H1 (cell line): ENCODE results near the gene MAGI2. TPM values are rescaled to one million over a fixed set of nuclear protein-coding genes. Genes with fewer than 3 reads are reported as not detected.

ENCODE experiments used
- CTCF ChIA-PET: fragments of 300-600 bp; sonication (Branson Sonifier 250); formaldehyde crosslinking; loops from one replicate; lab custom pipeline; 2021; ENCODE audit not compliant: partially characterized antibody; lab: Charles Lee
- POLR2A ChIA-PET: fragments of 300-600 bp; sonication (Branson Sonifier 250); formaldehyde crosslinking; loops from one replicate; lab custom pipeline; 2021; ENCODE audit warnings: inconsistent platforms; ENCODE audit not compliant: partially characterized antibody; lab: Charles Lee
- DNase-seq, 2 experiments: peaks; one replicate each; pipeline versions ENCODE4 v3.0.0 to v3.0.0-alpha.2; 2010 to 2022; ENCODE audit warnings: low spot score in 2 of 2, low read depth in 1 of 2, mixed read lengths in 1 of 2
- FAIRE-seq: peaks from 2 replicates; lab custom pipeline; 2011; peaks lifted over from hg19 to GRCh38; lab: Jason Lieb, UNC
- H2AFZ ChIP-seq: 2 replicates; pipeline ENCODE4 v1.8.1; 2012; ENCODE audit warnings: low read length, inconsistent platforms
- H2AK5ac ChIP-seq: 2 replicates; pipeline ENCODE4 v1.6.1; 2013; ENCODE audit warnings: low read depth, low read length
- H2BK120ac ChIP-seq: replicated peaks from 2 replicates; pipeline ENCODE3; 2013; ENCODE audit warnings: low read depth, low read length, inconsistent platforms
- H2BK12ac ChIP-seq: 2 replicates; pipeline ENCODE4 v1.6.1; 2013; ENCODE audit warnings: low read depth, low read length
- H2BK15ac ChIP-seq: 2 replicates; pipeline ENCODE4 v1.6.1; 2013; ENCODE audit warnings: low read length
- H2BK20ac ChIP-seq: 2 replicates; pipeline ENCODE4 v1.6.1; 2013; ENCODE audit warnings: low read length
- H2BK5ac ChIP-seq: 2 replicates; pipeline ENCODE4 v1.6.1; 2013; ENCODE audit warnings: low read depth, low read length
- H3K14ac ChIP-seq: 2 replicates; pipeline ENCODE4 v1.6.1; 2013; ENCODE audit warnings: inconsistent platforms; ENCODE audit not compliant: insufficient read length
- H3K18ac ChIP-seq: 2 replicates; pipeline ENCODE4 v1.6.1; 2013; ENCODE audit warnings: low read length; ENCODE audit errors: extremely low read depth
- H3K23ac ChIP-seq: 2 replicates; pipeline ENCODE4 v1.6.1; 2013; ENCODE audit warnings: inconsistent platforms; ENCODE audit not compliant: insufficient read length
- H3K23me2 ChIP-seq: 2 replicates; pipeline ENCODE4 v1.6.1; 2013; ENCODE audit warnings: low read depth, low read length
- H3K27ac ChIP-seq: 2 replicates; pipeline ENCODE4 v1.6.1; 2011; ENCODE audit warnings: low read depth, low read length, inconsistent platforms
- H3K27me3 ChIP-seq, 4 experiments: replicated peaks in 1 of 4; 1 replicate in 1 of 4; 2 replicates in 3 of 4; pipeline versions ENCODE4 v1.6.1 to v1.8.1; 2011 to 2013; ENCODE audit warnings: low read length in 3 of 4, mild to moderate bottlenecking in 3 of 4, inconsistent platforms in 2 of 4, mixed read lengths in 2 of 4, moderate library complexity in 1 of 4; ENCODE audit not compliant: control insufficient read depth in 3 of 4, insufficient read depth in 3 of 4; ENCODE audit errors: extremely low read depth in 1 of 4
- H3K36me3 ChIP-seq, 4 experiments: 2 replicates each; pipeline versions ENCODE4 v1.6.1 to v1.8.1; 2011 to 2013; ENCODE audit warnings: mild to moderate bottlenecking in 4 of 4, low read length in 3 of 4, moderate library complexity in 2 of 4, control low read depth in 1 of 4, inconsistent platforms in 1 of 4; ENCODE audit not compliant: insufficient read depth in 4 of 4, control insufficient read depth in 2 of 4
- H3K4ac ChIP-seq: replicated peaks from 2 replicates; pipeline ENCODE3; 2013; ENCODE audit warnings: low read length, low read depth, mixed read lengths, inconsistent platforms; ENCODE audit not compliant: insufficient read length
- H3K4me1 ChIP-seq, 4 experiments: replicated peaks in 1 of 4; 1 replicate in 1 of 4; 2 replicates in 3 of 4; pipeline versions ENCODE4 v1.6.1 to v1.8.1; 2011 to 2013; ENCODE audit warnings: low read length in 3 of 4, inconsistent platforms in 2 of 4, mixed read lengths in 1 of 4; ENCODE audit not compliant: insufficient read depth in 4 of 4, control insufficient read depth in 3 of 4
- H3K4me2 ChIP-seq, 2 experiments: 2 replicates each; pipeline versions ENCODE4 v1.6.1 to v1.8.1; 2011 to 2013; ENCODE audit warnings: low read depth in 2 of 2, low read length in 2 of 2, control low read depth in 1 of 2, inconsistent platforms in 1 of 2, mild to moderate bottlenecking in 1 of 2; ENCODE audit not compliant: insufficient read depth in 1 of 2
- H3K4me3 ChIP-seq, 4 experiments: fragments of 200-600, 300-600 bp in 1 of 4; sonication (generic), shearing (Covaris generic), sonication (Bioruptor Twin) in 1 of 4; 2 replicates each; pipeline versions ENCODE4 v1.5.1 to v1.8.1; 2011 to 2016; ENCODE audit warnings: low read length in 4 of 4, low read depth in 3 of 4, control low read depth in 2 of 4, inconsistent platforms in 2 of 4, mild to moderate bottlenecking in 2 of 4, mixed read lengths in 1 of 4, moderate library complexity in 1 of 4; ENCODE audit not compliant: insufficient read depth in 2 of 4; ENCODE audit errors: extremely low read depth in 1 of 4
- H3K56ac ChIP-seq: replicated peaks from 2 replicates; pipeline ENCODE3; 2013; ENCODE audit warnings: low read depth, mild to moderate bottlenecking, mixed read lengths, low read length, inconsistent platforms; ENCODE audit not compliant: insufficient read length
- H3K79me1 ChIP-seq: 2 replicates; pipeline ENCODE4 v1.6.1; 2013; ENCODE audit warnings: low read depth, low read length, control low read depth
- H3K79me2 ChIP-seq, 2 experiments: 2 replicates each; pipeline versions ENCODE4 v1.6.1 to v1.8.1; 2012 to 2013; ENCODE audit warnings: low read length in 2 of 2, mild to moderate bottlenecking in 2 of 2, inconsistent platforms in 1 of 2; ENCODE audit not compliant: insufficient read depth in 2 of 2, control insufficient read depth in 1 of 2
- H3K9ac ChIP-seq, 4 experiments: replicated peaks in 1 of 4; 1 replicate in 1 of 4; 2 replicates in 3 of 4; pipeline versions ENCODE4 v1.6.1 to v1.8.1; 2011 to 2013; ENCODE audit warnings: low read depth in 3 of 4, low read length in 3 of 4, control low read depth in 2 of 4, mild to moderate bottlenecking in 2 of 4, moderate library complexity in 2 of 4, inconsistent platforms in 1 of 4; ENCODE audit errors: extremely low read depth in 1 of 4
- H3K9me3 ChIP-seq, 2 experiments: 2 replicates each; pipeline versions ENCODE4 v1.6.1 to v1.8.1; 2012 to 2013; ENCODE audit warnings: mild to moderate bottlenecking in 2 of 2, moderate library complexity in 2 of 2, control low read depth in 1 of 2, inconsistent platforms in 1 of 2, low read depth in 1 of 2, low read length in 1 of 2, mixed read lengths in 1 of 2; ENCODE audit not compliant: insufficient read depth in 2 of 2
- H4K20me1 ChIP-seq, 2 experiments: replicated peaks in 1 of 2; 2 replicates each; pipeline versions ENCODE3 to v1.8.1; 2011 to 2013; ENCODE audit warnings: inconsistent platforms in 2 of 2, low read length in 2 of 2, mild to moderate bottlenecking in 1 of 2; ENCODE audit not compliant: insufficient read depth in 2 of 2, control insufficient read depth in 1 of 2
- H4K5ac ChIP-seq: 2 replicates; pipeline ENCODE4 v1.6.1; 2013; ENCODE audit warnings: low read length, low read depth, mixed read lengths, inconsistent platforms; ENCODE audit not compliant: insufficient read length
- H4K8ac ChIP-seq: 2 replicates; pipeline ENCODE4 v1.8.0; 2013; ENCODE audit warnings: mild to moderate bottlenecking, moderate library complexity, low read length, inconsistent platforms; ENCODE audit not compliant: insufficient read depth; ENCODE audit errors: extremely low read depth
- H4K91ac ChIP-seq: replicated peaks from 2 replicates; pipeline ENCODE3; 2013; ENCODE audit warnings: low read length, mixed read lengths, inconsistent platforms; ENCODE audit not compliant: insufficient read length
- BCL11A ChIP-seq, 2 experiments: IDR thresholded peaks; one replicate each; pipeline ENCODE4 v1.6.1; 2011; ENCODE audit warnings: low read depth in 2 of 2, low read length in 2 of 2, mild to moderate bottlenecking in 2 of 2
- EGR1 ChIP-seq: IDR thresholded peaks from 2 replicates; pipeline ENCODE4 v1.6.1; 2011; ENCODE audit warnings: low read depth, low read length, borderline replicate concordance
- NRF1 ChIP-seq: IDR thresholded peaks from 2 replicates; pipeline ENCODE4 v1.6.1; 2011; ENCODE audit warnings: mild to moderate bottlenecking, low read depth, low read length, improper control_type of control experiment
- SP2 ChIP-seq: IDR thresholded peaks from 2 replicates; pipeline ENCODE4 v1.6.1; 2012; ENCODE audit warnings: mild to moderate bottlenecking, low read length, inconsistent platforms
- WGBS, 2 experiments: shearing (Covaris generic) in 1 of 2; methylation state at CpG; one replicate each; pipeline versions ENCODE4 v1.1.6 to v1.1.7; 2013 to 2015; ENCODE audit warnings: low lambda C conversion rate in 2 of 2, mixed read lengths in 2 of 2, inconsistent platforms in 1 of 2, low coverage in 1 of 2, missing lambda C conversion rate in 1 of 2; ENCODE audit not compliant: insufficient replicate concordance in 2 of 2, insufficient coverage in 1 of 2, insufficient read length in 1 of 2; ENCODE audit errors: extremely low coverage in 1 of 2, missing lambda C conversion rate in 1 of 2; 5-methylcytosine and 5-hydroxymethylcytosine counted together
- polyA plus RNA-seq, 7 experiments: library from polyadenylated mRNA; depleted of rRNA in 3 of 7; stranded (reverse) in 5 of 7; unstranded in 2 of 7; fragments of >200 nt in 5 of 7; fragments of 200-250 nt in 2 of 7; gene quantifications; 1 replicate in 5 of 7; 2 replicates in 1 of 7; 4 replicates in 1 of 7; pipeline versions ENCODE4 v1.2.1 to v1.2.3, GENCODE V29; 2011 to 2013; ENCODE audit warnings: missing spikeins in 2 of 7, mixed read lengths in 2 of 7
- total RNA-seq: library from RNA; stranded (reverse); fragmentation: NEBNext Ultra II Directional; extraction: Animal tissue kit (Norgen Biotek cat#: 25700); gene quantifications from 2 replicates; pipeline ENCODE4 v1.2.1, GENCODE V29; 2021

Gene MAGI2
- total and polyA plus RNA-seq, 2 of the 8 experiments (the other 6 are each of a cell fraction or from before 2014, with no cell fraction given), result 6.0 to 27.3 TPM

DNA sequence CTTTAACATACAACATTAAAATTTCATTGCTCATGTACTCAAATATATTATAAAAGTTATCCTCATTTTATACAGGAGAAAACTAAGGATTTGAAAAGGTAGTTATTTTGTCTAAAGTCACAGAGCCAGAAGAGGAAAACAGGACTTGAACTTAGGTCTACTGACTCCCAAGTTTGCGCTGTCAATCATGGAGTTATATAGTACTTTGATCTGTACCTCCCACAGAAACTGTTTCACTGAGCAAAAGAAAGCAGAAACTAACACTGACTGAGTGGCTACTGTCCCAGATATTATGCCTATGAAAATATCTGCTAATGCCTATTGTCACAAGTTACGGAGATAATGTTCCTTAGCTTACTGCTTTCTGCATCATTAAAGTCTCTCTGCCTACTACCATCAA lies 329.1 kb downstream of the MAGI2 start:
- Histone ChIP-seq H2AFZ (no peak overlapping the region), H3K27me3 (no peaks in the 10 kb centered on the region), H3K4ac (no peak overlapping the region), H3K23ac (no peak overlapping the region), H3K27ac (no peak overlapping the region), H3K36me3 (no peaks in the 10 kb centered on the region), H2BK12ac (no peak overlapping the region)
- 96% methylated on average over 2 of the region's 2 CpGs; no CpG with 5 or more reads in 1 of the 2 experiments for WGBS, 2 experiments
- POLR2A ChIA-PET, result no interaction called here
- TF ChIP-seq NRF1 (no peak), EGR1 (no peak), BCL11A (IDR thresholded peaks at IDR 0.05; ENCODE audit: low read depth in 2 of 2, low read length in 2 of 2) (no peak), SP2 (no peak)
- TF ChIP-seq, all 59 proteins: peak for 0
- CTCF ChIA-PET, result no interaction called here
- H2AK5ac ChIP-seq, result no peak overlapping the region
- no peaks in the 10 kb centered on the region for H3K79me2 ChIP-seq
- DNase-seq, result no peak
- H3K9ac ChIP-seq, result no peak overlapping the region
- H3K18ac ChIP-seq, result no peak overlapping the region
- no peak overlapping the region for H2BK120ac ChIP-seq
- H4K8ac ChIP-seq, result no peak overlapping the region
- H4K5ac ChIP-seq, result no peak overlapping the region
- H2BK5ac ChIP-seq, result no peak overlapping the region
- no peaks in the 10 kb centered on the region for H3K23me2 ChIP-seq
- H3K56ac ChIP-seq, result no peak overlapping the region
- H3K4me2 ChIP-seq, result no peak overlapping the region
- H4K91ac ChIP-seq, result no peak overlapping the region
- no peak for FAIRE-seq
- H4K20me1 ChIP-seq, result no peaks in the 10 kb centered on the region
- H3K4me1 ChIP-seq, result no peaks in the 10 kb centered on the region
- H3K14ac ChIP-seq, result no peak overlapping the region
- H2BK20ac ChIP-seq, result no peak overlapping the region
- no peaks in the 10 kb centered on the region for H3K79me1 ChIP-seq
- H3K9me3 ChIP-seq, result no peaks in the 10 kb centered on the region
- H3K4me3 ChIP-seq, result no peak overlapping the region
- no peak overlapping the region for H2BK15ac ChIP-seq
